GM10266 (cell line): ENCODE results near the gene GAPDH.
"Not testable (repeated sequence)": the region's sequence is repeated elsewhere in the genome, so short reads cannot be mapped to it uniquely, and the experiment has no call there.

Experiments used
- DNase-seq: peaks from one replicate; pipeline ENCODE4 v3.0.0; 2012; ENCODE audit errors: extremely low spot score
- TF ChIP-seq, protein P1 (sequence below): IDR thresholded peaks from 2 replicates; pipeline ENCODE4 v1.5.1; 2012; ENCODE audit warnings: mild to moderate bottlenecking, low read depth; ENCODE audit not compliant: control insufficient read depth, insufficient read depth; ENCODE audit errors: missing control alignments

The GAPDH gene

GRCh38 chr12:6533923-6534694, at the start of gene GAPDH:
Gene GAPDH (plus strand): TSS chr12:6534517. CDS start chr12:6534833, 316 bp downstream.
- DNase-seq, result peak; percentile 95
- TF ChIP-seq, protein P1, sequence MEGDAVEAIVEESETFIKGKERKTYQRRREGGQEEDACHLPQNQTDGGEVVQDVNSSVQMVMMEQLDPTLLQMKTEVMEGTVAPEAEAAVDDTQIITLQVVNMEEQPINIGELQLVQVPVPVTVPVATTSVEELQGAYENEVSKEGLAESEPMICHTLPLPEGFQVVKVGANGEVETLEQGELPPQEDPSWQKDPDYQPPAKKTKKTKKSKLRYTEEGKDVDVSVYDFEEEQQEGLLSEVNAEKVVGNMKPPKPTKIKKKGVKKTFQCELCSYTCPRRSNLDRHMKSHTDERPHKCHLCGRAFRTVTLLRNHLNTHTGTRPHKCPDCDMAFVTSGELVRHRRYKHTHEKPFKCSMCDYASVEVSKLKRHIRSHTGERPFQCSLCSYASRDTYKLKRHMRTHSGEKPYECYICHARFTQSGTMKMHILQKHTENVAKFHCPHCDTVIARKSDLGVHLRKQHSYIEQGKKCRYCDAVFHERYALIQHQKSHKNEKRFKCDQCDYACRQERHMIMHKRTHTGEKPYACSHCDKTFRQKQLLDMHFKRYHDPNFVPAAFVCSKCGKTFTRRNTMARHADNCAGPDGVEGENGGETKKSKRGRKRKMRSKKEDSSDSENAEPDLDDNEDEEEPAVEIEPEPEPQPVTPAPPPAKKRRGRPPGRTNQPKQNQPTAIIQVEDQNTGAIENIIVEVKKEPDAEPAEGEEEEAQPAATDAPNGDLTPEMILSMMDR, result no peak

DNA sequence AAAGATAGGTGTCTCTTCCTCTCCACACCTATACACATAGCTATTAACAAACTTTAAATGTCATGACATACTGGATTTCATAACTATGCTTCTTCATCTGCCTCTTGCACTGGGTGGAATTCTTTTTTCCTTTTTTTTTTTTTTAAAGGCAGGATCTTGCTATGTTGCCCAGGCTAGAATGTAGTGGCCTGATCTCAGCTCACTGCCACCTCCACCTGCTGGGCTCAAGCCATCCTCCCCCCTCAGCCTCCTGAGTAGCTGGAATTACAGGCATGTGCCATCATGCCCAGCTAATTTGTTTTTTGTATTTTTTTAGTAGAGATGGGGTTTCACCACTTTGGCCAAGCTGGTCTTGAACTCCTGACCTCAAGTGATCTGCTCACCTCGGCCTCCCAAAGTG, 46.1 kb upstream of the GAPDH start:
- no peak for DNase-seq
- TF ChIP-seq, protein P1, result no peak

DNA sequence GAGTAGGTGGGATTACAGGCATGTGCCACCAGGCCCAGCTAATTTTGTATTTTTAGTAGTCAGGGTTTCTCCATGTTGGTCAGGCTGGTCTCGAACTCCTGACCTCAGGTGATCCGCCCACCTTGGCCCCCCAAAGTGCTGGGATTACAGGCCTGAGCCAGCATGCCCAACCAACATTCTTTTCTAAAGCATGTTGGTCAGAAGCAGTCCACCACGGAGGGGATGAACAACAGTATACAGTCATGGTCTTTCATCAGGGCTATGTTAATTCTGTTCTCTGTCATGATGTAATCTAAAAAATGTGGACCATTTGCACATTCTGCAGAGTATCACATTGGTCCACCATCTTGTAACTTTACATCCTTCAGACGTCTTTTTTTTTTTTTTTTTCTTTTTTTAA, 44.9 kb upstream of the GAPDH start:
- DNase-seq, result no peak
- TF ChIP-seq, protein P1, result no peak

GRCh38 chr12:6490673-6491072, 43.6 kb upstream of the GAPDH start:
- not testable (repeated sequence) for DNase-seq

DNA sequence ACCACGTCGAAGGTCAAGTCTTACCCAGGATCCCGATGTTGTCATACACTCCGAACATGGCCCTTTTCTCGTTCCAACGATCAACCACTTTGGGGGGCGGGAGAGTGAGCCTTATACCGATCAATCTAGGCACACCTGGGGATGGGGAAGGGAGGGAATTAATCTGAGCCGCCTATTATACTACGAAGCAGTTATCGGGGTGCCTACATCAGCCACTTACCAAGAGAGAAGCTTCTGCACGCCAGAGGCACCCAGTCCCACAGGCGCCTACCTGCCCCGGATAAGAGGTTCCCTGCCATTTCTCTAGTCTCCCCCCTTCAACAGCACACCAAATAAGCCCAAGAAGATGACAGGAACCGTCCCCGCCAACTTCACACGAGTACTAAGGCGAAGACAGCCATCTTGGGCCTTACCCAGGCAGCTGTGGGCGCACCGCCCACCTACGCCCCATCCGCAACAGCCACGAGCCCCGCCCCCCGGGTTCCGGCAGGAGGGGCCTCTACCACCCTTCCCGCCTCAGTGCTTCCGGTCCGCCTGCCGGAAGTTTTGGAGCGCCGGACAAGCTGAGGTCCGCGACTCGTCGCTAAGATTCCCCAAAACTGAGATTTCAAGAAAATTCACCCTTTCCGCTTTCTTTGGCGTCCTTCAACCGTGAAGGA, 41.4 kb upstream of the GAPDH start, which contains the start of gene MRPL51:
MRPL51 (minus strand) TSS at position 425 of the 659 bp plus-strand sequence; CDS start at position 299, 126 bp downstream.
- TF ChIP-seq, protein P1, result no peak
- DNase-seq, result peak; percentile 93

DNA sequence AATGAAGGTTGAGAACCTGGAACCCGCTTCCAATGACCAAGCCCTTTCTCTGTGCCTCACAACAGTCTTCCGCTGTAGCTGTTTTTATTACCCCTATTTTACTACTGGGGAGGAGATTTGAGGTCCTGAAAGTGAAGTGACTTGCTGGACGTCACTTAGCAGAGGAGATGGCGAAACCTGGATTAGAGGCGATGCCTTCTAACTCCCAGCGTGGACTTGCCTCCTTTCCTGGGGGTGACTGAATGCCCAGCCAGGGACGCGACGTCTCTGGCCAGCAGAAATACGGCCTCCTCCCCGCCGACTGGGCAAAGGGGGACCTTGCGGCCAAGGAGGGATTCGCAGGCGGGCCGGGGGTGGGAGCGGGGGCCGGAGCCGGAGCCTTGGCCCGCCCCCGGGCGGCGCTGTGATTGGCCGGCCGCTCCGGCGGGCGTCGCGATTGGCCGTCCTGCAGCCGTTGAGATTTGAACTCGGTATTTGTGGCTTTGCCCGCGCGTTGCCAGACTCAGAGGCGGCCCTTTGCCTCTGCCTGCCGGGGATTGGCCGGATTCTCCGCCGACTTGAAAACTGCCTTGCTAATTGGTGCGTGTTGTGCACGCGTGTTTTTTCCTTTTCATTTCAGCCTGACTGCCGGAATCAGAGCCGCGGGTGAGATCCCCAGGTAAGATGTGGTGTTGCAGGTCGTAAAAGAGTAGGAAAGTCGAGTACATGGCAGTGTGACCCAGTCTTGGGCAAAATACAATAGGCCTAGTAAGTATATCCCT, 40.6 kb upstream of the GAPDH start, which contains the start of gene NCAPD2:
NCAPD2 (plus strand) TSS at position 606 of the 761 bp plus-strand sequence. CDS start 997 bp downstream, outside the sequence.
- TF ChIP-seq, protein P1, result no peak
- peak; percentile 96 for DNase-seq

DNA sequence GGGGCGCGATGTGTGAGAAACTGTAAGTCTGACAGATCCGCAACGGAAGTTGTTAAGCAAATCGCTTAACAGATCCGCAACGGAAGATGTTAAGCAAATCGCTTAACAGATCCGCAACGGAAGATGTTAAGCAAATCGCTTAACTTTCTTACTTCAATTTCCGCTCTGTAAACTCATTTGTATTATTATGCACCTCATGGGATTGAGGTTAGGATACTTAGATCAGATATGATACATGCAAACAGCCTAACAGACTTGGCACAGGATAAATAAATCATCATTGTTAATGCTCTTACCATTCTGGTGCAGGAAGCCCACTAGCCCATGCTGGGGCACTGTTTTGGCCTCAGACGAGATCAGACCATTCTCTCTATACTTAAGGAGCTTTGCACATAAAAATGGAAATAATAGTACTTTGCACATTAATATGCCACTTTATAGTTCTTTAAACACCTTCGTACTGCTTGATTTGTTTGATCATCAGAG, 40.0 kb upstream of the GAPDH start:
- TF ChIP-seq, protein P1, result no peak
- DNase-seq, result no peak
